ENCODE measurements around the gene TIFAB. TPM values are rescaled to one million over a fixed set of nuclear protein-coding genes. Genes with fewer than 3 reads are reported as not detected.

Gene TIFAB
- polyA plus RNA-seq, 2 of the 4 experiments (the other 2 are of a cell fraction): not detected

DNA sequence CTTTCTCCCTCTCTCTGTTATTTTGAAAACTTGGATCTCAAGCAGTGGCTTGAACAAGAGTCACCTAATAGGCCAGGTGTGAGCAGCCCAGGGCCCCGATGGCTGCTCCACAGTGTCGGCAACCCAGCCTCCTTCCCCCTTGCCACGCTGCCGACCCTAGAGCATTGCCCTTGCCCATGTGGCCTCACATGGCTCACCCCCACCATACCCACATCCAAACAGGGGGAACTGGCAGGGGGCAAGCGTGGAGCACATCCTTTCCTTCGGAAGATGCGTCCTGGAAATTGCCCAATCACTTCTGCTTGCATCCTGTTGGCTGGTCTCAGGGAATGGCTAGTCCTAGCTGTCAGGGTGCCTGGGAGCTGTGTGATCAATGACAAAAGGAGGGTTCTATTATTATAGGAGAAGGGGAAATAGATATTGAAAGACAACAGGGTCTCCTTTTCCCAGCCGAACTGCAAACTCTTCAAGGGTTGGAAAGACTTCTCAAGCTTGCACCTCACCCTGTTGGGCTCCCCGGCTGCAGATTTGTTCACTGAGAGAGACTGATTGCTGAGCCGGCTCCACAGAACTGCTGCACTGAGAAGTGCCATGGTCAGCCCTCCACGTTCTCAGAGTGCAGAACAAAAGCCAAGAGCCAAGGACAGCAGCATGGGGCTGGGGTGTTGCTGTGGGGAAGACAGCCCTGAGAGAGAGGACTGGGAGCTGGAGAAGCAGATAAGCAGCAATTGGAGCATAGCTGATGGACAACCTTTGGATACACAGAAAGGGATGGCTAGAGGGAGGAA is 8.3 kb upstream of the TIFAB start:
- ChIA-PET CTCF (interaction anchor here (0.7 to 37.5 kb wide), 10 partner anchors 12 to 584 kb away, joined by 3 to 1932 read pairs (median 7); partner anchors contain the start of gene SLC25A48), POLR2A (no interaction called here)
- Histone ChIP-seq H3K4me2 (no peak overlapping the region), H3K9me3 (no peaks in the 10 kb centered on the region), H3K27ac (no peak overlapping the region), H3K4me3 (no peak overlapping the region), H3K4me1 (peaks cover 10% of the 10 kb centered on the region; the same call in 2 of the 3 replicates)
- no peak for FAIRE-seq
- DNase-seq (ENCODE audit: low read depth in 1 of 2, low spot score in 1 of 2): no peak
- TF ChIP-seq RNF2 (IDR thresholded peaks at IDR 0.05; ENCODE audit: borderline replicate concordance, low read depth): no peak
- no peak for TF ChIP-seq NPAS2 (CRISPR knock-in tag; IDR thresholded peaks at IDR 0.05; ENCODE audit: borderline replicate concordance)
- no peak for TF ChIP-seq RFX5 (IDR thresholded peaks at IDR 0.05)
- TF ChIP-seq MAZ (IDR thresholded peaks at IDR 0.05; ENCODE audit: borderline replicate concordance, low read depth, low read length): no peak
- TF ChIP-seq EHF (CRISPR knock-in tag; IDR thresholded peaks at IDR 0.05): no peak
- no peak for TF ChIP-seq MAFK (IDR thresholded peaks at IDR 0.05; ENCODE audit: partially characterized antibody)
- no peak for ATAC-seq
- 33% methylated on average over 11 of the region's 11 CpGs for WGBS (ENCODE audit: missing lambda C conversion rate)

DNA sequence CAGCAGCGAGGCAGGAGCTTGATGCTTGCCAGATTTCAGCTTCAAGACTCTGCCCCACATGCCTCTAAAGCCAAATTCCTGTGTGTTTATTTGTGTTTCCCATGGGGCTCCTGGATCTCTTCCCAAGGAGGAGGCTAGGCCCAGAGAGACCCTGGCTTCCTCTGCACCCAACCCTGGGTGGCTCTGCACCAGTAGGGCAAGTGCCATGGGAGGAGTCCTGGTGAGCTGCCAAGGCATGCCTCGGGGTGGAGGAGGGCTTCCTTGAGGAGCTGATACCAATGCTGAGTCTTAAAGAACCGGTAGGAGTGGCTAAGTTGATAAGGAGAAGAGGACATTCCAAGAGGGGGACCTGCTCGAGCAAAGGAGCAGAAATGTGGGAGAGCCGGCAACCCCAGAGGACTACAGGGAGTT is 6.8 kb upstream of the TIFAB start:
- Histone ChIP-seq H3K4me1 (peaks cover 10% of the 10 kb centered on the region; the same call in 2 of the 3 replicates), H3K4me2 (peak overlapping the region; percentile 43; the same call in 2 of the 3 replicates), H3K9me3 (no peaks in the 10 kb centered on the region), H3K4me3 (no peak overlapping the region), H3K27ac (0 out of 6 replicates have a peak overlapping the region, but pooled peaks of 1 of the 2 experiments have one; percentile 6)
- 35% methylated on average over 5 of the region's 5 CpGs for WGBS (ENCODE audit: missing lambda C conversion rate)
- FAIRE-seq: no peak
- peak in 1 of 2 experiments; percentile 6; a peak in 1 of 6 replicates for ATAC-seq
- ChIA-PET CTCF (interaction anchor here (1.1 to 37.5 kb wide), 8 partner anchors 12 to 371 kb away, joined by 3 to 1932 read pairs (median 7); partner anchors contain the start of gene DCANP1), POLR2A (no interaction called here)
- TF ChIP-seq EP300 (IDR thresholded peaks at IDR 0.05) (no peak), RCOR1 (IDR thresholded peaks at IDR 0.05; ENCODE audit: low read depth, low read length) (no peak), ZC3H11A (IDR thresholded peaks at IDR 0.05) (no peak), POLR2AphosphoS2 (conservative IDR thresholded peaks at IDR 0.05; ENCODE audit: low read length) (no peak), NPAS2 (CRISPR knock-in tag; IDR thresholded peaks at IDR 0.05; ENCODE audit: borderline replicate concordance) (no peak)
- TF ChIP-seq, protein P1, sequence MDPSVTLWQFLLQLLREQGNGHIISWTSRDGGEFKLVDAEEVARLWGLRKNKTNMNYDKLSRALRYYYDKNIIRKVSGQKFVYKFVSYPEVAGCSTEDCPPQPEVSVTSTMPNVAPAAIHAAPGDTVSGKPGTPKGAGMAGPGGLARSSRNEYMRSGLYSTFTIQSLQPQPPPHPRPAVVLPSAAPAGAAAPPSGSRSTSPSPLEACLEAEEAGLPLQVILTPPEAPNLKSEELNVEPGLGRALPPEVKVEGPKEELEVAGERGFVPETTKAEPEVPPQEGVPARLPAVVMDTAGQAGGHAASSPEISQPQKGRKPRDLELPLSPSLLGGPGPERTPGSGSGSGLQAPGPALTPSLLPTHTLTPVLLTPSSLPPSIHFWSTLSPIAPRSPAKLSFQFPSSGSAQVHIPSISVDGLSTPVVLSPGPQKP (IDR thresholded peaks at IDR 0.05; ENCODE audit: low read depth, low read length): no peak
- TF ChIP-seq, protein P2, sequence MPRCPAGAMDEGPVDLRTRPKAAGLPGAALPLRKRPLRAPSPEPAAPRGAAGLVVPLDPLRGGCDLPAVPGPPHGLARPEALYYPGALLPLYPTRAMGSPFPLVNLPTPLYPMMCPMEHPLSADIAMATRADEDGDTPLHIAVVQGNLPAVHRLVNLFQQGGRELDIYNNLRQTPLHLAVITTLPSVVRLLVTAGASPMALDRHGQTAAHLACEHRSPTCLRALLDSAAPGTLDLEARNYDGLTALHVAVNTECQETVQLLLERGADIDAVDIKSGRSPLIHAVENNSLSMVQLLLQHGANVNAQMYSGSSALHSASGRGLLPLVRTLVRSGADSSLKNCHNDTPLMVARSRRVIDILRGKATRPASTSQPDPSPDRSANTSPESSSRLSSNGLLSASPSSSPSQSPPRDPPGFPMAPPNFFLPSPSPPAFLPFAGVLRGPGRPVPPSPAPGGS (IDR thresholded peaks at IDR 0.05): no peak
- peak in 1 of 2 experiments; percentile 36 for DNase-seq (ENCODE audit: low read depth in 1 of 2, low spot score in 1 of 2)

DNA sequence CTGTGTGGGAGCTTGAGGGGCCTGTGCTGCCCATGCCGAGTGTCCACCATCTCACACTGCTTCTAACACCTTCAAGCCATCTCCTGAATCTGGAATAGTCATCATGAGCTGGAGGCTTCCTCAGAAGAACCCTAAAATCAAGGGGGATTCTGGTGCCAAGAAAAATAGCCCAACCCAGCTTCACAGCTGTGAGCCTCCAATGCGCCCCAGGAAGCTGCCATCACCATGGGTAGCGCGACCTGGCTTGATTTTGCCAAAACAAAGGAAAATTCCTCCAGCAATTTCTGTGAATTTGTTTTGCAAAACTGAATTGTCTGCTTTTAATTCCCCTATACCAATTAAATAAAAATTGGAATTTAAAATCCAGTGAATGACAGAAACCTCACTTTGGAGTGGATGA is 6.2 kb upstream of the TIFAB start:
- ChIA-PET POLR2A (no interaction called here), CTCF (interaction anchor here (0.8 to 37.5 kb wide), 19 partner anchors 8 to 372 kb away, joined by 3 to 1932 read pairs (median 6); partner anchors contain the start of gene DCANP1)
- no peak overlapping the region for H3K27ac ChIP-seq
- 93% methylated on average over 4 of the region's 4 CpGs for WGBS (ENCODE audit: missing lambda C conversion rate)
- FAIRE-seq: no peak
- DNase-seq (ENCODE audit: low read depth in 1 of 2, low spot score in 1 of 2): no peak
- no peak overlapping the region for H3K4me2 ChIP-seq
- H3K9me3 ChIP-seq: no peaks in the 10 kb centered on the region
- H3K4me1 ChIP-seq: peaks cover 10% of the 10 kb centered on the region; the same call in 2 of the 3 replicates
- no peak for ATAC-seq
- no peak for TF ChIP-seq POLR2AphosphoS2 (conservative IDR thresholded peaks at IDR 0.05; ENCODE audit: low read length)
- TF ChIP-seq ZSCAN20 (CRISPR knock-in tag; IDR thresholded peaks at IDR 0.05): no peak
- TF ChIP-seq, protein P3, sequence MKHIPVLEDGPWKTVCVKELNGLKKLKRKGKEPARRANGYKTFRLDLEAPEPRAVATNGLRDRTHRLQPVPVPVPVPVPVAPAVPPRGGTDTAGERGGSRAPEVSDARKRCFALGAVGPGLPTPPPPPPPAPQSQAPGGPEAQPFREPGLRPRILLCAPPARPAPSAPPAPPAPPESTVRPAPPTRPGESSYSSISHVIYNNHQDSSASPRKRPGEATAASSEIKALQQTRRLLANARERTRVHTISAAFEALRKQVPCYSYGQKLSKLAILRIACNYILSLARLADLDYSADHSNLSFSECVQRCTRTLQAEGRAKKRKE (CRISPR knock-in tag; IDR thresholded peaks at IDR 0.05; ENCODE audit: low read depth): no peak
- no peak for TF ChIP-seq NPAS2 (CRISPR knock-in tag; IDR thresholded peaks at IDR 0.05; ENCODE audit: borderline replicate concordance)
- no peak overlapping the region for H3K4me3 ChIP-seq
